GM23338 (cell line): ENCODE results near the gene KPNA2. TPM values are rescaled to one million over a fixed set of nuclear protein-coding genes. Genes with fewer than 3 reads are reported as not detected.

ENCODE experiments used
- ATAC-seq: fragments of 200-7000 bp; cut with Tn5 transposase; 3 replicates; pipeline ENCODE4 v1.9.1; 2020
- DNase-seq: peaks from one replicate; pipeline ENCODE4 v3.0.0-alpha.2; 2015; ENCODE audit warnings: low spot score
- H2AFZ ChIP-seq: fragments of 200-600 bp; sonication (generic); 2 replicates; pipeline ENCODE4 v1.8.0; 2016; ENCODE audit warnings: antibody characterized with exemption, mild to moderate bottlenecking, moderate library complexity
- H3F3A ChIP-seq: fragments of 200-600 bp; sonication (generic); replicated peaks from 2 replicates; pipeline ENCODE4 v1.8.0; 2017; ENCODE audit warnings: antibody characterized with exemption, mixed run types, low read depth
- H3K27ac ChIP-seq: fragments of 200-600 bp; sonication (generic); 2 replicates; pipeline ENCODE4 v1.6.1; 2016; ENCODE audit warnings: low read depth
- H3K27me3 ChIP-seq: fragments of 200-600 bp; sonication (generic); 2 replicates; pipeline ENCODE4 v1.8.0; 2016; ENCODE audit warnings: mild to moderate bottlenecking, mixed run types, moderate library complexity; ENCODE audit not compliant: insufficient read depth
- H3K36me3 ChIP-seq: fragments of 200-600 bp; sonication (generic); 2 replicates; pipeline ENCODE4 v1.8.0; 2016; ENCODE audit warnings: mild to moderate bottlenecking; ENCODE audit not compliant: insufficient read depth
- H3K4me1 ChIP-seq: fragments of 200-600 bp; sonication (generic); 2 replicates; pipeline ENCODE4 v1.8.0; 2016; ENCODE audit warnings: mild to moderate bottlenecking, moderate library complexity; ENCODE audit not compliant: insufficient read depth
- H3K4me2 ChIP-seq: fragments of 200-600 bp; sonication (generic); 2 replicates; pipeline ENCODE4 v1.7.1; 2017; ENCODE audit warnings: mixed run types
- H3K4me3 ChIP-seq: fragments of 200-600 bp; sonication (generic); 2 replicates; pipeline ENCODE4 v1.6.1; 2016; ENCODE audit warnings: mixed run types
- H3K79me2 ChIP-seq: fragments of 200-600 bp; sonication (generic); replicated peaks from 2 replicates; pipeline ENCODE4 v1.8.0; 2017; ENCODE audit warnings: mild to moderate bottlenecking; ENCODE audit not compliant: insufficient read depth
- H3K9me2 ChIP-seq: fragments of 200-600 bp; sonication (generic); 2 replicates; pipeline ENCODE4 v1.8.0; 2017; ENCODE audit not compliant: insufficient read depth
- H4K20me1 ChIP-seq: fragments of 200-600 bp; sonication (generic); replicated peaks from 2 replicates; pipeline ENCODE4 v1.8.0; 2017; ENCODE audit warnings: mild to moderate bottlenecking; ENCODE audit not compliant: insufficient read depth
- H3K27ac Mint-ChIP-seq: 2 replicates; pipeline ENCODE4 v1.8.0; 2020; ENCODE audit warnings: inconsistent platforms, mild to moderate bottlenecking, moderate library complexity, mixed read lengths
- H3K27me3 Mint-ChIP-seq: 3 replicates; pipeline ENCODE4 v1.8.0; 2022; ENCODE audit warnings: low read depth, mild to moderate bottlenecking, moderate library complexity, mixed read lengths, inconsistent platforms; ENCODE audit not compliant: insufficient read depth, poor library complexity
- H3K36me3 Mint-ChIP-seq: 3 replicates; pipeline ENCODE4 v1.8.0; 2021; ENCODE audit warnings: low read depth, mild to moderate bottlenecking, inconsistent platforms, moderate library complexity, mixed read lengths
- H3K4me1 Mint-ChIP-seq: 3 replicates; pipeline ENCODE4 v1.8.0; 2020; ENCODE audit warnings: mild to moderate bottlenecking, inconsistent platforms, mixed read lengths
- H3K4me3 Mint-ChIP-seq: 3 replicates; pipeline ENCODE4 v1.8.0; 2021; ENCODE audit warnings: moderate library complexity, mild to moderate bottlenecking, inconsistent platforms, mixed read lengths
- H3K9me3 Mint-ChIP-seq: 3 replicates; pipeline ENCODE4 v1.8.0; 2020; ENCODE audit warnings: moderate library complexity, mild to moderate bottlenecking, inconsistent platforms, mixed read lengths
- CREB1 ChIP-seq: fragments of 250-450 bp; sonication (Bioruptor Pico); IDR thresholded peaks from 2 replicates; pipeline ENCODE4 v1.5.0; 2020; ENCODE audit warnings: low read depth, mild to moderate bottlenecking, moderate library complexity
- EZH2 ChIP-seq: fragments of 200-600 bp; sonication (generic); IDR thresholded peaks from one replicate; pipeline ENCODE4 v1.8.0; 2017; ENCODE audit warnings: antibody characterized with exemption, mild to moderate bottlenecking, low read depth; ENCODE audit not compliant: unreplicated experiment
- EZH2phosphoT487 ChIP-seq: fragments of 200-600 bp; sonication (generic); IDR thresholded peaks from one replicate; pipeline ENCODE4 v1.8.1; 2018; ENCODE audit warnings: antibody characterized with exemption; ENCODE audit not compliant: unreplicated experiment
- JUNB ChIP-seq: IDR thresholded peaks from one replicate; pipeline ENCODE4 v1.6.1; 2016; ENCODE audit warnings: antibody characterized with exemption; ENCODE audit not compliant: unreplicated experiment
- NANOG ChIP-seq: IDR thresholded peaks from 2 replicates; pipeline ENCODE4 v1.6.1; 2016; ENCODE audit warnings: antibody characterized with exemption, borderline replicate concordance
- POLR2AphosphoS5 ChIP-seq: IDR thresholded peaks from 2 replicates; pipeline ENCODE4 v1.6.1; 2016; ENCODE audit warnings: antibody characterized with exemption, low read depth
- ZNF114 ChIP-seq: fragments of 250-450 bp; sonication (Bioruptor Pico); IDR thresholded peaks from 2 replicates; pipeline ENCODE4 v1.5.0; 2020; ENCODE audit warnings: mild to moderate bottlenecking, moderate library complexity
- ZNF331 ChIP-seq: fragments of 250-450 bp; sonication (Bioruptor Pico); IDR thresholded peaks from 2 replicates; pipeline ENCODE4 v1.5.0; 2020; ENCODE audit warnings: low read depth, mild to moderate bottlenecking, moderate library complexity
- polyA plus RNA-seq: library from polyadenylated mRNA; unstranded; fragments of >200 nt; fragmentation: Nextera tagmentation; extraction: Ambion mirVana; gene quantifications from 2 replicates; pipeline ENCODE4 v1.2.1, GENCODE V29; 2016
- total RNA-seq: library from RNA; depleted of rRNA; stranded (reverse); fragments of >200 nt; shearing (Covaris generic); gene quantifications from 2 replicates; pipeline ENCODE4 v1.2.3, GENCODE V29; 2014
- TF ChIP-seq, protein P1 (sequence below): IDR thresholded peaks from 2 replicates; pipeline ENCODE4 v1.6.1; 2016; ENCODE audit warnings: antibody characterized with exemption
- TF ChIP-seq, protein P2 (sequence below): fragments of 250-450 bp; sonication (Bioruptor Pico); IDR thresholded peaks from 2 replicates; pipeline ENCODE4 v1.5.0; 2020; ENCODE audit warnings: mild to moderate bottlenecking, moderate library complexity
- TF ChIP-seq, protein P3 (sequence below): IDR thresholded peaks from one replicate; pipeline ENCODE4 v1.6.1; 2018; ENCODE audit warnings: antibody characterized with exemption; ENCODE audit not compliant: unreplicated experiment
- TF ChIP-seq, protein P4 (sequence below), 2 experiments: fragments of 200-600 bp in 1 of 2; sonication (generic) in 1 of 2; conservative IDR thresholded peaks; 2 replicates each; pipeline versions ENCODE4 v1.5.1 to v1.6.1; 2016 to 2017; ENCODE audit warnings: antibody characterized with exemption in 2 of 2, low read depth in 2 of 2, mild to moderate bottlenecking in 2 of 2, moderate library complexity in 1 of 2

Gene KPNA2
- total and polyA plus RNA-seq, 2 experiments from 2014 or later: 375 to 442 TPM

DNA sequence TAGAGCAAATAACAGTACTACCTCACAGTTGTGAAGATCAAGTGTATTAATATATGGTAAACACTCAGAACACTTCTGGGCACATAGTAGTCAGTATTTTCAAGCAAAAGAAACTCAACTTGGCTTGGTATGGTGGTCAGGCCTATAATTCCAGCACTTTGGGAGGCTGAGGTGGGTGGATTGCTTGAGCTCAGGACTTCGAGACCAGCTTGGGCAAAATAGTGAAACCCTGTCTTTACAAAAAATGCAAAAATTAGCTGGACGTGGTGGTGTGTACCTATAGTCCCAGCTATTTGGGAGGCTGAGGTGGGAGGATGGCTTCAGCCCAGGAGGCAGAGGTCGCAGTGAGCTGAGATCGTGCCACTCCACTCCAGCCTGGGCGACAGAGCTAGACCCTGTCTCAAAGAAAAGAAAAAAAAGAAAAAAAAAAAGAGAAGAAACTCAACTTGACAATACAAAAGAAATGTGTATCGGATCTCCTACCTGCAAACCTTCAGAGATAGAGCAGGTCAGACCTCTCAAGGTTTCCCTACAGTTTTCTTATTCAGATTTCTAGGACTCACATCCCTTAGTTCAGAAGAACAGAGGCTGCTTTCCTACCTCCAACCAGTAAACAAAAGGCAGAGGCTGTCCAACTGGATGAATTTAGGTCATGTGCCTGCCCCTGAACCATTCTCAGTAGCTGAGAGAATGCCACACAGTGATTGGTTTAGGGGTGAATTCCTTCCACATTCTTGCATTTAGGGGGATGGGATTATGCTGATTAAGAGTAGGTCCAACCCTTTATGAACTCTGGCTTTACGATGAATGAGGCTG, 1.7 kb upstream of the KPNA2 start (continued):
- peak; percentile 47; the same call in 1 of the 2 replicates for TF ChIP-seq POLR2AphosphoS5

GRCh38 chr17:68034452-68034776, 1.1 kb upstream of the KPNA2 start:
- Histone ChIP-seq H3K4me3 (peak overlapping the region; percentile 21), H3K79me2 (peaks cover 39% of the 10 kb centered on the region), H2AFZ (no peak overlapping the region), H3K4me1 (peaks cover 16% of the 10 kb centered on the region), H3K36me3 (peaks cover 30% of the 10 kb centered on the region), H3K9me2 (no peaks in the 10 kb centered on the region), H4K20me1 (peaks cover 23% of the 10 kb centered on the region), H3K27me3 (no peaks in the 10 kb centered on the region), H3F3A (peaks cover 20% of the 10 kb centered on the region; the same call in 1 of the 2 replicates), H3K27ac (peak overlapping the region; percentile 86), H3K4me2 (peak overlapping the region; percentile 65)
- no peak for ATAC-seq
- Mint-ChIP-seq H3K9me3 (no peaks in the 10 kb centered on the region), H3K27me3 (peaks cover 19% of the 10 kb centered on the region), H3K4me1 (peaks cover 28% of the 10 kb centered on the region), H3K27ac (peak overlapping the region; percentile 95), H3K36me3 (peaks cover 41% of the 10 kb centered on the region), H3K4me3 (peak overlapping the region; percentile 55)
- DNase-seq: no peak
- TF ChIP-seq EZH2phosphoT487 (no peak), JUNB (no peak), POLR2AphosphoS5 (no peak), CREB1 (CRISPR knock-in tag) (no peak), ZNF331 (CRISPR knock-in tag) (no peak), NANOG (no peak), ZNF114 (CRISPR knock-in tag) (no peak), EZH2 (no peak)
- TF ChIP-seq, protein P1, sequence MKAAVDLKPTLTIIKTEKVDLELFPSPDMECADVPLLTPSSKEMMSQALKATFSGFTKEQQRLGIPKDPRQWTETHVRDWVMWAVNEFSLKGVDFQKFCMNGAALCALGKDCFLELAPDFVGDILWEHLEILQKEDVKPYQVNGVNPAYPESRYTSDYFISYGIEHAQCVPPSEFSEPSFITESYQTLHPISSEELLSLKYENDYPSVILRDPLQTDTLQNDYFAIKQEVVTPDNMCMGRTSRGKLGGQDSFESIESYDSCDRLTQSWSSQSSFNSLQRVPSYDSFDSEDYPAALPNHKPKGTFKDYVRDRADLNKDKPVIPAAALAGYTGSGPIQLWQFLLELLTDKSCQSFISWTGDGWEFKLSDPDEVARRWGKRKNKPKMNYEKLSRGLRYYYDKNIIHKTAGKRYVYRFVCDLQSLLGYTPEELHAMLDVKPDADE: no peak
- TF ChIP-seq, protein P2, sequence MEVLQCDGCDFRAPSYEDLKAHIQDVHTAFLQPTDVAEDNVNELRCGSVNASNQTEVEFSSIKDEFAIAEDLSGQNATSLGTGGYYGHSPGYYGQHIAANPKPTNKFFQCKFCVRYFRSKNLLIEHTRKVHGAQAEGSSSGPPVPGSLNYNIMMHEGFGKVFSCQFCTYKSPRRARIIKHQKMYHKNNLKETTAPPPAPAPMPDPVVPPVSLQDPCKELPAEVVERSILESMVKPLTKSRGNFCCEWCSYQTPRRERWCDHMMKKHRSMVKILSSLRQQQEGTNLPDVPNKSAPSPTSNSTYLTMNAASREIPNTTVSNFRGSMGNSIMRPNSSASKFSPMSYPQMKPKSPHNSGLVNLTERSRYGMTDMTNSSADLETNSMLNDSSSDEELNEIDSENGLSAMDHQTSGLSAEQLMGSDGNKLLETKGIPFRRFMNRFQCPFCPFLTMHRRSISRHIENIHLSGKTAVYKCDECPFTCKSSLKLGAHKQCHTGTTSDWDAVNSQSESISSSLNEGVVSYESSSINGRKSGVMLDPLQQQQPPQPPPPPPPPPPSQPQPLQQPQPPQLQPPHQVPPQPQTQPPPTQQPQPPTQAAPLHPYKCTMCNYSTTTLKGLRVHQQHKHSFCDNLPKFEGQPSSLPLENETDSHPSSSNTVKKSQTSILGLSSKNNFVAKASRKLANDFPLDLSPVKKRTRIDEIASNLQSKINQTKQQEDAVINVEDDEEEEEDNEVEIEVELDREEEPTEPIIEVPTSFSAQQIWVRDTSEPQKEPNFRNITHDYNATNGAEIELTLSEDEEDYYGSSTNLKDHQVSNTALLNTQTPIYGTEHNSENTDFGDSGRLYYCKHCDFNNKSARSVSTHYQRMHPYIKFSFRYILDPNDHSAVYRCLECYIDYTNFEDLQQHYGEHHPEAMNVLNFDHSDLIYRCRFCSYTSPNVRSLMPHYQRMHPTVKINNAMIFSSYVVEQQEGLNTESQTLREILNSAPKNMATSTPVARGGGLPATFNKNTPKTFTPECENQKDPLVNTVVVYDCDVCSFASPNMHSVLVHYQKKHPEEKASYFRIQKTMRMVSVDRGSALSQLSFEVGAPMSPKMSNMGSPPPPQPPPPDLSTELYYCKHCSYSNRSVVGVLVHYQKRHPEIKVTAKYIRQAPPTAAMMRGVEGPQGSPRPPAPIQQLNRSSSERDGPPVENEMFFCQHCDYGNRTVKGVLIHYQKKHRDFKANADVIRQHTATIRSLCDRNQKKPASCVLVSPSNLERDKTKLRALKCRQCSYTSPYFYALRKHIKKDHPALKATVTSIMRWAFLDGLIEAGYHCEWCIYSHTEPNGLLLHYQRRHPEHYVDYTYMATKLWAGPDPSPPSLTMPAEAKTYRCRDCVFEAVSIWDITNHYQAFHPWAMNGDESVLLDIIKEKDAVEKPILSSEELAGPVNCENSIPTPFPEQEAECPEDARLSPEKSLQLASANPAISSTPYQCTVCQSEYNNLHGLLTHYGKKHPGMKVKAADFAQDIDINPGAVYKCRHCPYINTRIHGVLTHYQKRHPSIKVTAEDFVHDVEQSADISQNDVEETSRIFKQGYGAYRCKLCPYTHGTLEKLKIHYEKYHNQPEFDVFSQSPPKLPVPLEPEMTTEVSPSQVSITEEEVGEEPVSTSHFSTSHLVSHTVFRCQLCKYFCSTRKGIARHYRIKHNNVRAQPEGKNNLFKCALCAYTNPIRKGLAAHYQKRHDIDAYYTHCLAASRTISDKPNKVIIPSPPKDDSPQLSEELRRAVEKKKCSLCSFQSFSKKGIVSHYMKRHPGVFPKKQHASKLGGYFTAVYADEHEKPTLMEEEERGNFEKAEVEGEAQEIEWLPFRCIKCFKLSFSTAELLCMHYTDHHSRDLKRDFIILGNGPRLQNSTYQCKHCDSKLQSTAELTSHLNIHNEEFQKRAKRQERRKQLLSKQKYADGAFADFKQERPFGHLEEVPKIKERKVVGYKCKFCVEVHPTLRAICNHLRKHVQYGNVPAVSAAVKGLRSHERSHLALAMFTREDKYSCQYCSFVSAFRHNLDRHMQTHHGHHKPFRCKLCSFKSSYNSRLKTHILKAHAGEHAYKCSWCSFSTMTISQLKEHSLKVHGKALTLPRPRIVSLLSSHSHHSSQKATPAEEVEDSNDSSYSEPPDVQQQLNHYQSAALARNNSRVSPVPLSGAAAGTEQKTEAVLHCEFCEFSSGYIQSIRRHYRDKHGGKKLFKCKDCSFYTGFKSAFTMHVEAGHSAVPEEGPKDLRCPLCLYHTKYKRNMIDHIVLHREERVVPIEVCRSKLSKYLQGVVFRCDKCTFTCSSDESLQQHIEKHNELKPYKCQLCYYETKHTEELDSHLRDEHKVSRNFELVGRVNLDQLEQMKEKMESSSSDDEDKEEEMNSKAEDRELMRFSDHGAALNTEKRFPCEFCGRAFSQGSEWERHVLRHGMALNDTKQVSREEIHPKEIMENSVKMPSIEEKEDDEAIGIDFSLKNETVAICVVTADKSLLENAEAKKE: no peak
- TF ChIP-seq, protein P3, sequence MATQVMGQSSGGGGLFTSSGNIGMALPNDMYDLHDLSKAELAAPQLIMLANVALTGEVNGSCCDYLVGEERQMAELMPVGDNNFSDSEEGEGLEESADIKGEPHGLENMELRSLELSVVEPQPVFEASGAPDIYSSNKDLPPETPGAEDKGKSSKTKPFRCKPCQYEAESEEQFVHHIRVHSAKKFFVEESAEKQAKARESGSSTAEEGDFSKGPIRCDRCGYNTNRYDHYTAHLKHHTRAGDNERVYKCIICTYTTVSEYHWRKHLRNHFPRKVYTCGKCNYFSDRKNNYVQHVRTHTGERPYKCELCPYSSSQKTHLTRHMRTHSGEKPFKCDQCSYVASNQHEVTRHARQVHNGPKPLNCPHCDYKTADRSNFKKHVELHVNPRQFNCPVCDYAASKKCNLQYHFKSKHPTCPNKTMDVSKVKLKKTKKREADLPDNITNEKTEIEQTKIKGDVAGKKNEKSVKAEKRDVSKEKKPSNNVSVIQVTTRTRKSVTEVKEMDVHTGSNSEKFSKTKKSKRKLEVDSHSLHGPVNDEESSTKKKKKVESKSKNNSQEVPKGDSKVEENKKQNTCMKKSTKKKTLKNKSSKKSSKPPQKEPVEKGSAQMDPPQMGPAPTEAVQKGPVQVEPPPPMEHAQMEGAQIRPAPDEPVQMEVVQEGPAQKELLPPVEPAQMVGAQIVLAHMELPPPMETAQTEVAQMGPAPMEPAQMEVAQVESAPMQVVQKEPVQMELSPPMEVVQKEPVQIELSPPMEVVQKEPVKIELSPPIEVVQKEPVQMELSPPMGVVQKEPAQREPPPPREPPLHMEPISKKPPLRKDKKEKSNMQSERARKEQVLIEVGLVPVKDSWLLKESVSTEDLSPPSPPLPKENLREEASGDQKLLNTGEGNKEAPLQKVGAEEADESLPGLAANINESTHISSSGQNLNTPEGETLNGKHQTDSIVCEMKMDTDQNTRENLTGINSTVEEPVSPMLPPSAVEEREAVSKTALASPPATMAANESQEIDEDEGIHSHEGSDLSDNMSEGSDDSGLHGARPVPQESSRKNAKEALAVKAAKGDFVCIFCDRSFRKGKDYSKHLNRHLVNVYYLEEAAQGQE: no peak
- TF ChIP-seq, protein P4, sequence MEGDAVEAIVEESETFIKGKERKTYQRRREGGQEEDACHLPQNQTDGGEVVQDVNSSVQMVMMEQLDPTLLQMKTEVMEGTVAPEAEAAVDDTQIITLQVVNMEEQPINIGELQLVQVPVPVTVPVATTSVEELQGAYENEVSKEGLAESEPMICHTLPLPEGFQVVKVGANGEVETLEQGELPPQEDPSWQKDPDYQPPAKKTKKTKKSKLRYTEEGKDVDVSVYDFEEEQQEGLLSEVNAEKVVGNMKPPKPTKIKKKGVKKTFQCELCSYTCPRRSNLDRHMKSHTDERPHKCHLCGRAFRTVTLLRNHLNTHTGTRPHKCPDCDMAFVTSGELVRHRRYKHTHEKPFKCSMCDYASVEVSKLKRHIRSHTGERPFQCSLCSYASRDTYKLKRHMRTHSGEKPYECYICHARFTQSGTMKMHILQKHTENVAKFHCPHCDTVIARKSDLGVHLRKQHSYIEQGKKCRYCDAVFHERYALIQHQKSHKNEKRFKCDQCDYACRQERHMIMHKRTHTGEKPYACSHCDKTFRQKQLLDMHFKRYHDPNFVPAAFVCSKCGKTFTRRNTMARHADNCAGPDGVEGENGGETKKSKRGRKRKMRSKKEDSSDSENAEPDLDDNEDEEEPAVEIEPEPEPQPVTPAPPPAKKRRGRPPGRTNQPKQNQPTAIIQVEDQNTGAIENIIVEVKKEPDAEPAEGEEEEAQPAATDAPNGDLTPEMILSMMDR (conservative IDR thresholded peaks at IDR 0.05; ENCODE audit: low read depth in 2 of 2): no peak
